GM19468 (cell line): Measurements from ENCODE around the gene PTPRS.
"Not testable (repeated sequence)": the region's sequence is repeated elsewhere in the genome, so short reads cannot be mapped to it uniquely, and the experiment has no call there.

ENCODE experiments used
- ATAC-seq: cut with Tn5 transposase; IDR thresholded peaks from one replicate; pipeline ENCODE4 v1.9.1; 2021; ENCODE audit warnings: mild to moderate bottlenecking, moderate library complexity, moderate number of reproducible peaks; ENCODE audit not compliant: unreplicated experiment; ENCODE audit errors: extremely low read depth

Gene PTPRS

DNA sequence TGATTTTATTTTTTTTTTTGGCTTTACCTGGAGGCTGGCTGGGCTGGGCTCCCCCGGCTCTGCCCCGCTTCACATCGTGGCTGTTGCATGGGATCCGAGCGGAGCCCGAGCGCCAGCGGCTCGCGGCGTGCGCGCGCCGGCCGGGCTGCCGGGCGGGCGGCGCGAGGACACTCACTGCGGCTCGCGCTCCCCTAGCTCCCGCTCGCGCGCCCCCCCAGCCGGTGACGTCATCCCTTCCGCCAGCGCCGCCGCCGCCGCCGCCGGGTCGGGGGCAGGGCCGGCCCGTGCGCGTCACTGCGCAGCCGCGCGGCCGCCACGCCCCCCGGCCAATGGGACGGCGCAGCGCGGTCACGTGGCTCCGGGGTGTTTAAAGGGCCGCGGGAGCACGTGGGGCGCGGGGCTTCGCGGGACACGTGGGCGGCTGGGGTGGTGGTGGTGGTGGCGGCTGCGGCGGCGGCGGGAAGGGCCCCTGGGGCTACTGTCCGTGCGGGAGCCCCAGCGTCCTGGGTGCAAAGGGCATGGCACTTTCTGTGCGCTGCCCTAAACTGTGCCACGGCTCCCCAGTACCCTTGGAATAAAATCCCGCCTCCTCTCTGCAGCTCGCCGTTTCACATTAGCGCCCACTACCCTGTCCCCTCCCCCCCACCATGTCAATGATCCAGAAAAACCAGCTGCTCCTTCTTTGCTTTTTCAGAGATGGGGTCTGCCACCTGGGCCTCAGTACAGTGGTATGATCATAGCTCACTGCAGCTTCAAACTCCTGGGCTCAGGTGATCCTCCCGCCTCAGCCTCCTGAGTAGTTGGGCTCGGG, at the start of gene PTPRS:
TSS of gene PTPRS (minus strand) at position 176 of the 811 bp plus-strand sequence. CDS start 54,672 bp downstream, outside the sequence.
- ATAC-seq, result no peak

DNA sequence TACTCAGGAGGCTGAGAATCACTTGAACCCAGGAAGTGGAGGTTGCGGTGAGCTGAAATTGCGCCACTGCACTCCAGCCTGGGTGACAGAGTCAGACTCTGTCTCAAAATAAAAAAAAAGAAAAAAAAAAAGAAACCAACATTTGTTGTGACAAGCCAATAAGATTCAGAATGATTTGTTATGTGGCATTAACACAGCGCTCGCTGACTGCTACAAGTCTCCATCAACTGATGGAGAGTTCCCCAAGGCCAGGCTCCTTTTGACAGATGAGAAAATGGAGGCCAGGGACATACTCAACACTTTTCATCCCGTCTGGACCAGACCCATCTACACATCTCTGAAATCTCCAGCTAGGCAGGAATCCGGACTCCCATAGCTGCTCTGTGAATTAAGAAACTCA, 48.7 kb upstream of the PTPRS start:
- ATAC-seq, result no peak

DNA sequence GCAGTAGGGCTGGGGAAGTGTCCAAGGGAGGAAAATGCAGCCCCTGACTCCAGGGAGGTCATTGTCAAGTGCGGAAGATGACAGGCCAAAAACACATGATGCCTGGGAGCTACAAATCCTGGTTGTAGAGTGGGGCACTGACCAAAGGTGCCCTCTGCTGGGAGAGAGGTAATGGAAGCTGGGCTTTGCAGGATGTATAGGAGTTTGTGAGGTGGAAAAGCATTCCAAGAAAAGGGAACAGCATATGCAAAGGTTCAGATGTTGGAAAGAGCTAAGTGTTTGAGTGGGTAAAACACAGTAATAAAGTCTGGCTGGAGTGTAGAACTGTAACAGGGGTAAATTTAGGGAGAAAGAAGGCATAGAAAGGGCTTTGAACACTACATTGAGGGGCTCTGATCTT, 46.9 kb upstream of the PTPRS start:
- no peak for ATAC-seq

DNA sequence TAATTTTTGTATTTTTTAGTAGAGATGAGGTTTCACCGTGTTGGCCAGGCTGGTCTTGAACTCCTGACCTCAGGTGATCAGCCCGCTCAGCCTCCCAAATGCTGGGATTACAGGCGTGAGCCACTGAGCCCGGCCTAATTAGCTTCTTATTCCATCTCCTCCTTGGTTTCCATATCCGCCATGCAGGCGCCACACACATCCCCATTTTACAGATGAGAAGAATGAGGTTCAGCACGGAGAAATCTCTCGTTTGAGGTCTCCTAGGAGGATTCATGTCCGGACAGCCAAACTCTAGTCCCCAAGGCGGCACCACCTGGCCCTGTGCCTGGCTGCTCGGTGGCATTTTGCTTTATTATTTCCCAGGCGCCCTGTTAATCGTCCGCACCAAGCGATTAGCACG, 46.2 kb upstream of the PTPRS start:
- ATAC-seq, result no peak

- not testable (repeated sequence) for ATAC-seq
These were observed 40.6 kb upstream of the PTPRS start for GRCh38 chr19:5381197-5381596.

DNA sequence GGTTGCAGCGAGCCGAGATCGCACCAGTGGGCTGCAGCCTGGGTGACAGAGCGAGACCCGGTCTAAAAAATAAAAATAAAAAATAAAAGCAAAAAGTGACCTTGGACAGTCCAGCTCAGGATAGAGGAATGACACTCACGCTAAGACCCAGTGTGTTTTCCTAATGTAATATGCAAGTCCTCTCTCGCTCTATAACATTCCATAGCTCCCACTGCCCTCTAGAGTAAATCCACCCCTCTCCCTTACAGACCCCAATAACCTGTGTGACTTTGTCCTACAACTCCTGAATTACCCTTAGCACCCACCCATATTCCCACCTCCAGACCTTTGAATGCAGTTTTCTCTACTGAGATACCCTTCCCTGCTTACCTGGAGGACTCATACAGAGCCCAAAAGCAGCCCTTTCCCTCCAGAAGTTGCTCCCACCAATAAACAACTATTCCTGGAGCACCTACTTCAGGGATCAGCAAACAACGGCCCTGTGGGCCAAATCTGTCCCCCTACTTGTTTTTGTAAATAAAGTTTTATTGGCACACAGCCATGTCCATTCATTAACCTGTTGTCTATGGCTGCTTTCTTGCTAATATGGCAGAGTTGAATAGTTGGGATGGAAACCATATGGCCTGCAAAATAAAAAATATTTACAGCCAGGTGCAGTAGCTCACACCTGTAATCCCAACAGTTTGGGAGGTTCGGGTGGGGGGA, 39.8 kb upstream of the PTPRS start:
- no peak for ATAC-seq

- no peak for ATAC-seq
These were observed 36.3 kb upstream of the PTPRS start for GRCh38 chr19:5376928-5377327.

DNA sequence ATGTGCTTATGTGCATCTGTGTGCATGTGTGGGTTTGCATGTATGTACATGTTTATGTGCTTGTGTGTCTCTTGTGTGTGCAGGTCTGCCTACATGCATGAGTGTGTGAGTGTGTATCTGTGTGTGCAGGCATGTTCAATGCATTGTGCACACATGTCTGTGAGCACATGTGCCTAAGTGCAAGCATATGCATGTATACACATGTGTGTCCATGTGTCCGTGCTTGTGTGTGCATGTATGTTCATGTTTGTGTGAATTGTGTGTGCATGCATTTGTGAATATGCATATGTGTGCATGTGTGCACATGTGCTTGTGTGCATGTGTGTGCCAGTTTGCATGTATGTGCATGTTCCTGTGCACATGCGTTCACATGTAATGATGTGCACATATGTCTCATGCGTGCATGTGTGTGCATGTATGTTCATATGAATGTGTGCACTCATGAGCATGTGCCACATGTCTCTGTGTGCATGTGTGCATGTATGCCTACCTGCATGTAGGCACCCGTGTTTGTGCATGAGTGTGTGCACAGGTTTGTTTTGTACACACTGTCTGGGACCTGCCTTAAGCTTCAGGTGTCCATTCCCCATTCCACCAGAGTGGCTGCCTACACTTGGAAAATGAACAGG, 32.1 kb upstream of the PTPRS start:
- ATAC-seq, result no peak

DNA sequence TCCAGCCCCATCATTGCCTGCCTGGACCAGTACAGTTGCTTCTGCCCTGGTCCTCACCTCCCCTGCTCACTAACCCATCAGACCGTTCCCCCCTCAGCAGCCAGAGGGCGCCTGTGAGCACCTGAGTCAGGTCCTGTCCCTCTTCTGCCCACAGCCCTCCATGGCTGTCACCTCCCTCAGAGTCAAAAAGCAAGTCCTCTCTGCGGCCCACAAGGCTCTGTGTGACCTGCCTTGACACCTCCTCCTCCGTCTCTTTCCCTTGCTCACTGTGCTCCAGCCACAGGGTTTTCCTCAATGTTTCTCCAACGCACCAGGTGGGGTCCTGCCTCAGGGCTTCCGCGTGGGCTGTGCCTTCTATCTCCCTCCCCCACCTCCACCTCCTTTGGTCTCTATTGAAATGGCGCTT, 29.4 kb upstream of the PTPRS start:
- no peak for ATAC-seq

DNA sequence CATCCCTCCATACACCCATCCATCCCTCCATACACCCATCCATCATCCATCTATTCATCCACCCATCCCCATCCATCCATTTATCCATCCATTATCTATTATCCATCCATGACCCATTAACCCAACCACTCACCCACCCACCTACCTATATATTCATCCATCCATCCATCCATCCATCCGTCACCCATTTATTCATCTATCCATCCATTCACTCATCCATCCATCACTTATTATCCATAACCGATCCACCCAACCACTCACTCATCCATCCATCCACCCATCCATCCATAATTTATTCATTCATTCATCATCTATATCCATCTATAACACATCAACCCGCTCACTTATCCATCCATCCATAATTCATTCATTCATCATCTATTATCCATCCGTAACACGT, 28.7 kb upstream of the PTPRS start:
- no peak for ATAC-seq

- ATAC-seq, result no peak
These were observed 27.0 kb upstream of the PTPRS start for GRCh38 chr19:5367530-5368133.

- ATAC-seq, result no peak
These were observed 25.3 kb upstream of the PTPRS start for GRCh38 chr19:5365905-5366304.

- no peak for ATAC-seq
These were observed 24.1 kb upstream of the PTPRS start for GRCh38 chr19:5364674-5365073.

DNA sequence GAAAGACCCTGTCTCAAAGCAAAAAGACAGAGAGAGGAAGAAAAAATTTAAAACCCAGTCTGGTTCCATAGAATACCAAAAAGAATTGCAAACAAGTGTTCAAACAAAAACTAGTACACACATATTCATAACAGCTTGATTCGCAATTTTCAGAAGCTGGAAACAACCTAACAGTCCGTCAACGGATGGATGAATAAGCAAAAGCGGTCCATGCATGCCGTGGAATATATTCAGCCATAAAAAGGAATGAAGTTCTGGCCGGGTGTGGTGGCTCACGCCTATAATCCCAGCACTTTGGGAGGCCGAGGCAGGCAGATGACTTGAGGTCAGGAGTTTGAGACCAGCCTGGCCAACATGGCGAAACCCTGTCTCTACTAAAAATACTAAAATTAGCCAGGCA, 21.2 kb upstream of the PTPRS start:
- not testable (repeated sequence) for ATAC-seq

DNA sequence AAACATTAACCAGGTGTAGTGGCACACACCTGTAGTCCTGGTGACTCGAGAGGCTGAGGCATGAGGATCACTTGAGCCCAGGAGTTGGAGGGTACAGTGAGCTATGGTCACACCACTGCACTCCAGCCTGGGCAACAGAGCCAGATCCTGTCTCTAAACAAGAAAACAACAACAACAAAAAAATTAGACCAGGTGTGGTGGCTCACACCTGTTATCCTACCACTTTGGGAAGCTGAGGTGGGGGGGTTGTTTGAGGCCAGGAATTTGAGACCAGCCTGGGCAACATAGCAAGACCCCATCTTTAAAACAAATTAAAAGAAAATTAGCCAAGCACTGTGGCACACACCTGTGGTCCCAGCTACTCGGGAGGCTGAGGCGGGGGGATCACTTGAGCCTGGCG, 20.8 kb upstream of the PTPRS start:
- ATAC-seq, result no peak

- ATAC-seq, result no peak
These were observed 19.6 kb upstream of the PTPRS start for GRCh38 chr19:5360003-5360780.

DNA sequence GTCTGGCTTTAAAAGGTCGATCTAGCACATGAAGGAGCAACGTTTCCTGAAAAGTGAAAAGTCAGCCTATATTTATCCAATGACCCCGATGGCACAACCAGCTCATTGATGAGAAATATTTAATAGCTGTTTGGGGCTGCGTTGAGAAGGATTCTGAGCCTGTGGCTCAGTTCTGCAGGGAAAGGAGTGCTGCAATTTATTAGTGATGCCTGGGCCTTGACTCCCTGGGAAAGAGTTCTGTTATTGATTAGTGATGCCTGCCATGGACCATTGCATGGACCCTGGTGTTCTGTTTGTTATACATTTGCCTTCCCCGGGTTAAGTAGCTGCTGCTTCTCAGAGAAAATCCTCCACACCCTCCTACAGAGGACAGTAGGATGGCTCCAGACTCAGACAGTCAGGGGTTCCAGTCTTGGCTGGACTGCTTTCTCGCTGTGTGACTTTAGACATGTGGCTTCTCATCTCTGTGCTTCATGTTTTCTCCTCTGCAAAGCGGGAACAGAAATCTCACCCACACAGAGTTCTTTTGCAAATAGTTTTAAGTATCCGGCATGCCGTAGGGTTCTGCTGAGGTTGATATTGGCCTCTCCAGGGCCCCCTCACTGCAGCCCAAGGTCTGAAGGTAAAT, 17.7 kb upstream of the PTPRS start:
- no peak for ATAC-seq

- no peak for ATAC-seq
These were observed 17.0 kb upstream of the PTPRS start for GRCh38 chr19:5357584-5357983.

DNA sequence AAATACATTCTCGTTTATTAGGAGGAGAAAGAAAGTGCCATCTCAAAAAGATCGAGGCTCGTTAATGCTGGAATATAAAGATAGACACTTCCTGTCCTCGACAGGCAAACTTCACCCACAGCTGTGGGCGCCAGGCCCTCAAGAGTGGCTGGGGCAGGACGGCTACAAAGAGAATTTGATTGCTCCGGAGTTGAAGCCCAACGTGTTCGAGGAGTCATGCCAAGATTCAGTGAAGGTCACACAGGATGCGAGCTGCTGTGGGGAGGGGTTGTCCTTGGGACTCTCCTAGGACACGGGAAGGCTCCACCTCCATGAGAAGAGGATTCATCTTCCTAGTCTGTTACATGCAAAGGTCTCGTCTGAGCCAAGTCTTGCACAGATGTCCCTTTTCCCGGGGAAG, 16.3 kb upstream of the PTPRS start:
- ATAC-seq, result no peak

DNA sequence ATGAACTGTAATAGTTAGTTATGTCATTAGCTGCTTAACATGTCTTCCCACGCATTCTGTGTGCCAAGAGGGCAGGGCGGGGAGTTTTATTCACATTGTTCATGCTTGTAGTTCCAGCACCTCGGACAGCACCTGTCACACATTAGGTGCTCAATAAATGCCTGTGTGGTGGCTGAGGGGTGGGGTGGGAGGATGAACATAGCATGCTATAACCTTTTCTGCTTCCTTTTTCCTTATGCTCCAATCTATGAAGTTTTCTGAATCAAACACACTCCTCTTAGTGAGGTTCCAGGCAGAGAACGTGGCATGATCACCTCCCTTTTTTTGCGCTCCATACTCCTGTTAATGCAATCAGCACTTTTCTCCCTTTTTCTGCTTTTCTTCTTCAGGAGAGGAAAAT, 15.8 kb upstream of the PTPRS start:
- ATAC-seq, result no peak
